Stomach (tissue), 4 donors: ENCODE data around the gene DNM3.

ENCODE experiments used
- CTCF ChIP-seq, 7 experiments: fragments of 450-650 bp in 4 of 7; fragments of 200-600 bp in 3 of 7; sonication (generic) in 3 of 7; IDR thresholded peaks; one replicate each; pipeline ENCODE4 v1.5.1; 2016 to 2019; ENCODE audit warnings: antibody characterized with exemption in 7 of 7, control low read depth in 2 of 7, mild to moderate bottlenecking in 1 of 7
- EP300 ChIP-seq: sonication (generic); formaldehyde crosslinking; IDR thresholded peaks from one replicate; pipeline ENCODE4 v1.6.1; 2017; ENCODE audit warnings: antibody characterized with exemption
- POLR2AphosphoS5 ChIP-seq, 3 donors: sonication (generic); formaldehyde crosslinking; IDR thresholded peaks; one replicate each; pipeline ENCODE4 v1.6.1; 2016; ENCODE audit warnings: antibody characterized with exemption in 3 of 3

- TF ChIP-seq CTCF (IDR thresholded peaks at IDR 0.05) (no peak), POLR2AphosphoS5 (IDR thresholded peaks at IDR 0.05) (no peak), EP300 (no peak)
Measured at GRCh38 chr1:171879556-171879955, 38.3 kb downstream of the DNM3 start.
